HepG2 (cell line): ENCODE data around the gene RUNX3. TPM values are rescaled to one million over a fixed set of nuclear protein-coding genes. Genes with fewer than 3 reads are reported as not detected.

Experiments used
- ATAC-seq: fragments of 200-7000 bp; cut with Tn5 transposase; 3 replicates; pipeline ENCODE4 v1.9.1; 2020; ENCODE audit warnings: mild to moderate bottlenecking, moderate library complexity
- BruUV-seq: library from RNA; stranded (reverse); fragments of 400-500 nt; replicated peaks from 2 replicates; lab custom pipeline; 2021; lab: Mats Ljungman, UMichigan
- CTCF ChIA-PET: fragments of 300-600 bp; formaldehyde crosslinking; extraction: SDS; loops from one replicate; lab custom pipeline; 2021; ENCODE audit warnings: low total read pairs, inconsistent platforms, low intra/inter-chr PET ratio; lab: Yijun Ruan, JAX
- POLR2A ChIA-PET: fragments of 350-600 bp; sonication (Branson Sonifier 250); formaldehyde crosslinking; loops from one replicate; lab custom pipeline; 2020; ENCODE audit warnings: antibody characterized with exemption, inconsistent platforms; lab: Yijun Ruan, JAX
- DNase-seq: peaks from one replicate; pipeline ENCODE4 v3.0.0-alpha.2; 2015; ENCODE audit warnings: low spot score
- FAIRE-seq: peaks from 3 replicates; lab custom pipeline; 2011; peaks lifted over from hg19 to GRCh38; lab: Jason Lieb, UNC
- H2AFZ ChIP-seq: one replicate; pipeline ENCODE4 v1.6.1; 2011; ENCODE audit warnings: low read length, inconsistent platforms
- H3K27ac ChIP-seq: fragments of 300-600 bp; 3 replicates; pipeline ENCODE4 v1.8.0; 2011; ENCODE audit warnings: mixed run types, mild to moderate bottlenecking, mixed read lengths, low read length, inconsistent platforms; ENCODE audit not compliant: insufficient read depth; ENCODE audit errors: extremely low read length
- H3K27me3 ChIP-seq, 2 experiments: fragments of 200-600 bp in 1 of 2; 2 replicates in 1 of 2; 3 replicates in 1 of 2; pipeline versions ENCODE4 v1.6.0 to v1.8.0; 2011; ENCODE audit warnings: low read length in 2 of 2, mild to moderate bottlenecking in 2 of 2, moderate library complexity in 2 of 2, inconsistent platforms in 1 of 2; ENCODE audit not compliant: insufficient read depth in 2 of 2, control insufficient read depth in 1 of 2
- H3K36me3 ChIP-seq, 2 experiments: fragments of 200-600 bp in 1 of 2; replicated peaks in 1 of 2; 2 replicates in 1 of 2; 3 replicates in 1 of 2; pipeline versions ENCODE4 v1.5.1 to v1.8.0; 2011; ENCODE audit warnings: low read length in 2 of 2, inconsistent platforms in 1 of 2; ENCODE audit not compliant: insufficient read depth in 2 of 2, control insufficient read depth in 1 of 2
- H3K4me1 ChIP-seq: 2 replicates; pipeline ENCODE4 v1.5.1; 2012; ENCODE audit warnings: low read length, inconsistent platforms; ENCODE audit not compliant: insufficient read depth
- H3K4me2 ChIP-seq: 2 replicates; pipeline ENCODE4 v1.6.0; 2011; ENCODE audit warnings: low read depth, low read length, inconsistent platforms
- H3K4me3 ChIP-seq, 3 experiments: fragments of 200-600 bp in 1 of 3; sonication (generic), shearing (Covaris generic) in 1 of 3; replicated peaks in 1 of 3; 2 replicates each; pipeline ENCODE4 v1.5.1; 2011 to 2016; ENCODE audit warnings: low read length in 3 of 3, inconsistent platforms in 2 of 3, low read depth in 2 of 3, mild to moderate bottlenecking in 2 of 3, control low read depth in 1 of 3, mixed read lengths in 1 of 3; ENCODE audit not compliant: insufficient read depth in 1 of 3
- H3K79me2 ChIP-seq: one replicate; pipeline ENCODE4 v1.6.1; 2011; ENCODE audit warnings: low read length, inconsistent platforms; ENCODE audit not compliant: insufficient read depth
- H3K9ac ChIP-seq: 2 replicates; pipeline ENCODE4 v1.6.0; 2011; ENCODE audit warnings: mild to moderate bottlenecking, low read depth, low read length, inconsistent platforms; ENCODE audit not compliant: insufficient read depth
- H3K9me3 ChIP-seq: 2 replicates; pipeline ENCODE4 v1.5.1; 2012; ENCODE audit warnings: mild to moderate bottlenecking, low read length
- H4K20me1 ChIP-seq: 2 replicates; pipeline ENCODE4 v1.6.0; 2011; ENCODE audit warnings: inconsistent platforms, mild to moderate bottlenecking, low read length, moderate library complexity; ENCODE audit not compliant: insufficient read depth
- CEBPB ChIP-seq: IDR thresholded peaks from 2 replicates; pipeline ENCODE4 v1.6.1; 2011; ENCODE audit warnings: low read depth, low read length, improper control_type of control experiment, borderline replicate concordance
- CEBPG ChIP-seq: IDR thresholded peaks from 2 replicates; pipeline ENCODE4 v1.6.1; 2016
- FOSL2 ChIP-seq: sonication (generic); formaldehyde crosslinking; IDR thresholded peaks from 2 replicates; pipeline ENCODE4 v1.4.0; 2020; ENCODE audit warnings: missing genetic modification reagents
- ISX ChIP-seq: sonication (generic); formaldehyde crosslinking; conservative IDR thresholded peaks from 2 replicates; pipeline ENCODE4 v1.5.0; 2020; ENCODE audit warnings: missing genetic modification reagents
- ONECUT2 ChIP-seq: sonication (generic); formaldehyde crosslinking; IDR thresholded peaks from 2 replicates; pipeline ENCODE4 v1.4.0; 2020; ENCODE audit warnings: missing genetic modification reagents
- ZC3H13 ChIP-seq: sonication (generic); formaldehyde crosslinking; IDR thresholded peaks from 2 replicates; pipeline ENCODE4 v1.8.1; 2023; ENCODE audit warnings: mild to moderate bottlenecking, missing genetic modification reagents, moderate library complexity
- ZNF281 ChIP-seq: sonication (generic); formaldehyde crosslinking; IDR thresholded peaks from 2 replicates; pipeline ENCODE4 v1.4.0; 2020; ENCODE audit warnings: missing genetic modification reagents, borderline replicate concordance
- ZNF629 ChIP-seq: sonication (generic); formaldehyde crosslinking; conservative IDR thresholded peaks from 2 replicates; pipeline ENCODE4 v1.5.0; 2020; ENCODE audit warnings: missing genetic modification reagents
- ZNF7 ChIP-seq: IDR thresholded peaks from 2 replicates; pipeline ENCODE4 v1.6.1; 2016; ENCODE audit warnings: missing biosample characterization, missing genetic modification reagents
- WGBS: methylation state at CpG from one replicate; pipeline ENCODE4 v1.1.6; 2017; ENCODE audit warnings: low lambda C conversion rate; 5-methylcytosine and 5-hydroxymethylcytosine counted together
- in situ Hi-C: cut with HindIII; loops from 2 replicates; pipeline ENCODE4 v1.10.0; 2017; ENCODE audit warnings: low pct_unique_long_range_greater_than_20kb; ENCODE audit not compliant: extremely low pct_ligation_motif_present
- intact Hi-C: fragments of 100-400 bp; cut with micrococcal nuclease; formaldehyde crosslinking; loops from one replicate; pipeline ENCODE4 v1.10.0; 2022; ENCODE audit not compliant: unreplicated experiment
- polyA plus RNA-seq, 8 experiments: library from polyadenylated mRNA; depleted of rRNA in 3 of 8; stranded (reverse) in 7 of 8; unstranded in 1 of 8; fragments of >200 nt; fragmentation: Illumina TruSeq in 4 of 8; extraction: Trizol in 4 of 8; gene quantifications; 2 replicates each; pipeline versions ENCODE4 v1.2.1 to v1.2.3, GENCODE V29; 2011 to 2016; ENCODE audit warnings: low read depth in 4 of 8, missing spikeins in 1 of 8, mixed read lengths in 1 of 8; ENCODE audit not compliant: insufficient read depth in 1 of 8
- total RNA-seq, 5 experiments: library from RNA; depleted of rRNA; stranded (reverse); fragments of >200 nt; fragmentation: Illumina TruSeq; extraction: Trizol; gene quantifications; 2 replicates each; pipeline ENCODE4 v1.2.3, GENCODE V29; 2016; ENCODE audit warnings: low read depth in 1 of 5
- TF ChIP-seq, protein P1 (sequence below), 2 experiments: fragments of 450-650 bp in 1 of 2; sonication (generic) in 1 of 2; formaldehyde crosslinking; IDR thresholded peaks; 2 replicates each; pipeline versions ENCODE4 v1.5.0 to v1.8.0; 2020 to 2022; ENCODE audit warnings: mild to moderate bottlenecking in 1 of 2, missing genetic modification reagents in 1 of 2

The RUNX3 gene
- total and polyA plus RNA-seq, 2 of the 13 experiments (the other 11 are each of a cell fraction or from before 2014, with no cell fraction given): 0.04 to 0.22 TPM

DNA sequence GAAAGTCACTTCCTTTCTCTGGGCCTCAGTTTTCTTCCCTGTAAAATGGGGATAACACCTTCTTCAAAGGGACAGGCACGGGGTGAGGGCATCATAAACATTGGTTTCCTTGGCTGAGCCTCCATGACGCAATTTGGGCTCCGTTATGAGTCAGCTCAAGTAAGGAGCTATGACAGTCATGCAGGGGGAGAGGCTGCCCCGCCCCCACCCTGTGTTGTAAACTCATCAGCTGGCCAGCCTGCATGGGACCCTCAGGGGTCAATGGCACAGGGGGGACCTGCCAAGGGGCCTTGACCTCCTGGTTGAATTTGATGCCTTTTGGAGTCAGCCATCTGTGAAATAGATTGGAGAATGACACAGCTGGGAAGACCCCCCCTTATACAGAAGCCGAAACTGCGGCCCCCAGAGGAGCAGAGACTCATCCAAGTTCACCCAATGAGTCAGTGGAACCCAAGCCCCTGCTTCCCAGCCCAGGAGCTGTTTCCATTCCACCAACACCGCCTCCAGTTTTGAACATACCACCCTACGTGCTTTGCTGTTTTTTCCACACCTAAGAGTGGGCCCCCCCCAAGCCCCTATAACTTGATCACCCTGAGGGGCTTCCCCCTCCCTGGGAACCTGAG lies 36.8 kb upstream of the RUNX3 start:
- no peaks in the 10 kb centered on the region for H3K9me3 ChIP-seq
- DNase-seq: no peak
- ATAC-seq: no peak
- peaks cover 3 to 54% of the 10 kb centered on the region in 2 experiments; a peak in 3 of 5 replicates for H3K27me3 ChIP-seq
- no peaks in the 10 kb centered on the region for H3K79me2 ChIP-seq
- in situ Hi-C loops: no loop called here
- no peak for FAIRE-seq
- no peak overlapping the region for H3K9ac ChIP-seq
- no peaks in the 10 kb centered on the region for H4K20me1 ChIP-seq
- H2AFZ ChIP-seq: no peak overlapping the region
- no peak overlapping the region for H3K27ac ChIP-seq
- intact Hi-C loops: no loop called here
- TF ChIP-seq ZNF7 (no peak), ZC3H13 (CRISPR knock-in tag) (no peak), ISX (CRISPR knock-in tag) (no peak), FOSL2 (peak; percentile 83), ZNF629 (peak; percentile 44; the same call in 1 of the 2 replicates), ZNF281 (CRISPR knock-in tag) (peak; percentile 42; the same call in 1 of the 2 replicates), CEBPB (peak; percentile 56; the same call in 1 of the 2 replicates), ONECUT2 (CRISPR knock-in tag) (no peak), CEBPG (CRISPR knock-in tag) (0 out of 2 replicates have a peak, but pooled peaks have one; percentile 5)
- TF ChIP-seq, protein P1, sequence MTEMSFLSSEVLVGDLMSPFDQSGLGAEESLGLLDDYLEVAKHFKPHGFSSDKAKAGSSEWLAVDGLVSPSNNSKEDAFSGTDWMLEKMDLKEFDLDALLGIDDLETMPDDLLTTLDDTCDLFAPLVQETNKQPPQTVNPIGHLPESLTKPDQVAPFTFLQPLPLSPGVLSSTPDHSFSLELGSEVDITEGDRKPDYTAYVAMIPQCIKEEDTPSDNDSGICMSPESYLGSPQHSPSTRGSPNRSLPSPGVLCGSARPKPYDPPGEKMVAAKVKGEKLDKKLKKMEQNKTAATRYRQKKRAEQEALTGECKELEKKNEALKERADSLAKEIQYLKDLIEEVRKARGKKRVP (CRISPR knock-in tag; IDR thresholded peaks at IDR 0.05): peak in 1 of 2 experiments; percentile 80; a peak in 1 of 4 replicates
- no peaks in the 10 kb centered on the region for H3K36me3 ChIP-seq
- WGBS: 31% methylated on average over 4 of the region's 8 CpGs
- BruUV-seq: no TSS peak
- H3K4me3 ChIP-seq: no peak overlapping the region
- POLR2A ChIA-PET: no interaction called here
- CTCF ChIA-PET: no interaction called here
- H3K4me2 ChIP-seq: no peak overlapping the region
- H3K4me1 ChIP-seq: no peaks in the 10 kb centered on the region
